ENCODE results near the gene FASTKD3.

- no peak for TF ChIP-seq EZH2 (IDR thresholded peaks at IDR 0.05; ENCODE audit: insufficient read depth, low read length)
- no peak for TF ChIP-seq CTCF (IDR thresholded peaks at IDR 0.05; ENCODE audit: insufficient read depth, low read depth, low read length)
Measured at GRCh38 chr5:7908317-7908716, 39.5 kb upstream of the FASTKD3 start.
